GM19328 (cell line): ENCODE results near the gene ANKRD16.

Experiments used
- ATAC-seq: cut with Tn5 transposase; IDR thresholded peaks from one replicate; pipeline ENCODE4 v1.9.1; 2021; ENCODE audit warnings: mild to moderate bottlenecking, moderate library complexity; ENCODE audit not compliant: unreplicated experiment

Gene ANKRD16

DNA sequence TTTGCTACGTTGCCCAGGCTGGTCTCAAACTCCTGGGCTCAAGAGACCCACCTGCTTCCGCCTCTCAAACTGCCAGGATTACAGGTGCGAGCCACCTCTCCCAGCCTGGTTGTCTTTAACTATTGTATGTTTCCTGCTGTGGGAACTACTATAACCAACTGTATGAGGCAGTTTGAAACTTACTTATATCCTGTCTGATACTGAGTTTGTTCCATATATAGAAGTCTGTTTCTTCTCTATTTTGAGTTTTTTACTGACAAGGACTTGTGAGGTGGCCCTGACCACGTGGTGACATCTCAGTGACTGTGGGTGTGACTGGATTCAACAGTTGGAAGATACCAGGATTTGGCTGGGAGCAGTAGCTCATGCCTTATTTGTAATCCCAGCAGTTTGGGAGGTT is 14.5 kb upstream of the ANKRD16 start:
- peak; percentile 94 for ATAC-seq

DNA sequence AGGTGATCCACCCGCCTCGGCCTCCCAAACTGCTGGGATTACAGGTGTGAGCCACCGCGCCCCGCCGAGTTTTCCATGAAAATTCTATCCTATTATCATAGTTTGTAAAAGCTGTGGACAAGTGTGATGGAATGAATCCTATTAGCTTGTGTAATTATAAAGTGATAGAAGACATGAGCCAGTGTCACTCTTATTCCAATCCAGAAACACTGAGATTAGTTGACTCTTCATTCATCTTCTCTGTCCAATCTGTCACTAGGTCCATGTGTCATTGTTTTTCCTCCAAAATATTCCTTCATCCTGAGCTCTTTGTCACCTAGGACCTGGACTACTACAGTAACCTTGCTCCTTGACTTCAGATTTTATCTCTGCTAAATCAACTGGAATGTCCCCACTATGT is 13.9 kb upstream of the ANKRD16 start:
- no peak for ATAC-seq

DNA sequence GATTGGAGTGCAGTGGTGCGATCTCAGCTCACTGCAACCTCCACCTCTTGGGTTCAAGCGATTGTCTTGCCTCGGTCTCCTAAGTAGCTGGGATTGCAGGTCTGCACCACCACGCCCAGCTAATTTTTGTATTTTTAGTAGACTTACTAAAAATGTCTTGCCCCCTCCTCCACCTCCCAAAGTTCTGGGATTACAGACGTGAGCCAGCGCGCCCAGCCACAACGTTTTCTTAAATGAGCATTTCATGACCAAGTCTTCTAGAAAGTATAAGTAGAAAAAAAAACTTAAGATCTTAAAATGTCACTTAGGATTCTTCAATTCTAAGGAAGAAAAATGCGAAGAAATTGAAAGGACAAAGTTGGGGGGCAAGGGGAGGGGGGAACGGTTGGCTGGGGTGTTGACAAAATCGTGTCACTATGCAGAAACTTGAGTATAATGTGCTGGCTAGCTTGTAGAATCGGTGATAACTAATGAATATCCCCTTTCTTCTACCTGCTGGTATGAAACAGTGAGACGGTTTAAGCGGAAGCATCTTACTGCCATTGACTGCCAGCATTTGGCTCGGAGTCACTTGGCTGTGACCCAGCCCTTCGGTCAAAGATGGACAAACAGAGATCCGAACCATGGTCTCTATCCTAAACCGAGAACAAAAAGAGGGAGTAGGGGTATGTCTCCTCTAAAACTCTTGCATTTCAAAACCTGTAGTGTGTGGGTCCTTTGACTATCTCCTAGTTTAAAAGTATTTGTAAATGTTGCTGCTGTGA is 13.0 kb upstream of the ANKRD16 start:
- no peak for ATAC-seq

DNA sequence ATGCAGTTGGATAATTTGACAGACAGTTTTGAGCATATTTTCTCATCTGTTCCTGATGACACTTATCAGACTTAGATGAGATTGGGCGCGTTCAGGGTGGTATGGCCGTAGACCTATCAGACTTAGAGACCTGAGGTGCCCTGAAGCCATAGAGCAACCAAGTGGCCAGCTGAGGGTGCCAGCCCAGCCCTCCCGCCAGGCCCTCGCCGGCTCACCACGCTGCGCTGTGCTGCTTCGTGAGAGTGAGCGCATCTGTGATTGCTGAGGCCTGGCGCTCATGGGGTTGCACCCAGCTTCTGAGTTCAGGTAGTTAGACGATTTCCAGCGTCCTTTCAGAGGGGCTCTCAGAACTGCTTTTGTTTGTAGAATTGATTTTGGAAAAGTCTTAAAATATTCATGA is 10.6 kb upstream of the ANKRD16 start:
- ATAC-seq: no peak

DNA sequence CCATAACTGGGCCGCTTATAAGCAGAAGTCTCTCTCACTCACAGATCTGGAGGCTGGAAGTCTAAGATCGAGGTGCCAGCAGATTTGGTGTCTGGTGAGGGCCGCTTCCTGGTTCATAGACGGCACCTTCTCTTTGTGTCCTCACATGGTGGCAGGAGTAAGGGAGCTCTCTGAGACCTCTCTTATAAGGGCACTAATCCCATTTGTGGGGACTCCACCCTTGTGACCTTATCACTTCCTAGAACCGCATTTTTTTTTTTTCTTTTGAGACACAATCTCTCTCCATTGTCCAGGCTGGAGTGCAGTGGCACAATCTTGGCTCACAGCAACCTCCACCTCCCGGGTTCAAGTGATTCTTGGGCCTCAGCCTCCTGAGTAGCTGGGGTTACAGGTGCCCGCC is 8.5 kb upstream of the ANKRD16 start:
- ATAC-seq: no peak

DNA sequence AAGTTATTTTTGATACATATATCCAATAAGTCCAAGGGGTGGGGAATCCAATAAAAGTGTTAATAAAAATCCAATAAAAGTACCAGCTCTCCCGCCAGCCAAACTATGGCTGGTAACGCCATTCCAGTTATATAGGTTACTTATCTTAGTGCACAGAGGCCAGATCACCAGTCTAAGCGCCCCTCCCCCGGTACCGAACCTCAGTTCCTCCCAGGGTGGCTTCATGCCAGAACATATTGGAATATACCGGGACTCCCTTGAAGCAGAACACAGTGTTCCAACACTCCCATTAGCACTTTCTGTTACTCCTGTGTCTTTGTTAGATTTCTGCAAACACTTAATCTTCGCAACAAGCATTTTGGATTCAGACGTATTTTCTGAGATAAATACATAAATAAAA is 7.8 kb upstream of the ANKRD16 start:
- no peak for ATAC-seq

DNA sequence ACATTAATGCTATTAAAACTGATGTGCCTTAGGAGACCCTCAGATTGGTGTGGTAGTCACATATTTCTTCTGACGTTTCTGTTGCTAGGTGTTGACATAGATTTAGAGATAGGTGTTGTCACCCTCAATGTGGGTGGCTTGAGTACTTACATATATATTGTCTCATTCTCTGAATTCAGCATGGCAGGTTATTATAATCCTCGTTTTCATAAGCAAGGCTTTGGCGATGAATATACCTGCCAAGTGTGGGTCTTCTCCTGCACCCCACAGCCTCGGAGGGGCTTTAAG is 7.3 kb upstream of the ANKRD16 start:
- ATAC-seq: no peak

DNA sequence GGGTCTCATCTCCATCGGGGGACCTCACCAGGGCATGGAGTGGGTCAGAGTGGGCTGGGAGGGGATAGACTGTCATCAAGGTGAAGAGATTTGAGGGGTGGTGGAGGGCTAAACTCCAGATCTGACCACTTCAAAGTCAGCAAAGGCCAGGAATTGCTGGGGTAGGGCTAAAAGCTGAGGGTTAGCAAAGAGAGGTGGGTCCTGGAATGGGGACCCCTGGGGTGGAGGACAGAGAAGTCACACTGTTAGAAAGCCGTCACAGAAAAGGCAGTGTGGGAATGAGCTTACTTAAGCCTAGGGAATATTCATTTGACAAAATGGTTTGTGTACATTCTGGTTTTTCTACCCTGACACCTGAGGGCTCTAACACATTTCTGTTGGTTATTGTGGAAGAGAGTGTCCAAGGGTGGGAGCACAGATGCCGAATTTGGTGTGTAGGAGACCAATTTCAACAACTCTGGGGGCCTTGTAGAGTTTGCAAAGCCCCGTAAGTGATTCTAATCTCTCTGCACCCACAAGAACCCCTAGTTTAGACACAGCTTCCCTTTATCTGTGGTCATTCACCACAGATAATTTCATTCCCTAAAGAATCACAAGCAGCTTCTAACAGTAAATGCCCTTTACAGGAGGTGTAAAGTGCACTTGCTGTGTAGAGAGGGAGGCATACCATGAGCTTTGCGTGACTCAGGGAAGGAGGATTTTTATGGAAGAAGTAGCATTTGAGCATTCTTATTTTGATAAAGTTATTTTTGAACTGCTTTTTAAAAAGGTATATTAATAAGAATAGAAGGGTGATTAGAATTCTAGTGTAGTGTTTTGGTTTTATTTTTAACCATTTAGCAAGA is 6.7 kb upstream of the ANKRD16 start:
- ATAC-seq: no peak

DNA sequence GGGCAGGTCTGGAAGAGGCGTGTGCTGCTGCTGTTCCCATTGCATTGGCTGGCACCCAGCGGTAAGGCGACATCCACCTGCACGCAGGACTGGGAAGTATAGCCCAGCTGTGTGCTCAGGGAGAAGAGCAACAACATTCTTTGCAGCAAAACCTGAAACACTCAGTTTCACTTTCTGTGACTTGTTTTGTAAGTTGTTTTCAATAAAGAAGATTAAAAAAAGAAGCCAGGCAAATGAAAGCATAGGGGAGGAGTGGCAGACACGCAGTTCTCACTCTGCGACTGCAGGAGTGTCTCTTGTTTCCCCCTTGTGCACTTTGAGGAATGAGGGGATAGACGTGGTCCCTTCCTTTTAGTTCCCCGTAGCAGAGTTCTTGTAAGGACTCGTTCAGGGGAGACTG is 6.1 kb upstream of the ANKRD16 start:
- peak; percentile 55 for ATAC-seq

DNA sequence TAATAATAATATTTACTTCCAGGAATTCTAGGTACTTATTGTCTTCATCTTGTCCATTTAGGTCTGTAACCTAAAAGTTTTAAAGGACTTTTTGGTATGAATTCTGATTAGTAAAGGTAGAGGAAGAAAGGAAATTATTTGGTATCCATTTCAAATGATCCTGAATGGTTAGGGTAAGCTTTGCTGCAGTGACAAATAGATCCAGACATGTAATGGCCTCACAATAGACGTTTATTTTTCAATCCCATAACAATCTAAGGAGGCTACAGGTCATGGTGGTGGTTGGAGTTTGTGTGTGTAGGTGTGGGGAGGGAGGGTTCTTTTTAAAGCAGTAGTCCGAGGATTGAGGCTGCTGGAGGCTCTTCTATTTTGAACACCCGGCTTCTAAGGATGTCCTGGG is 5.7 kb upstream of the ANKRD16 start:
- peak; percentile 9 for ATAC-seq

DNA sequence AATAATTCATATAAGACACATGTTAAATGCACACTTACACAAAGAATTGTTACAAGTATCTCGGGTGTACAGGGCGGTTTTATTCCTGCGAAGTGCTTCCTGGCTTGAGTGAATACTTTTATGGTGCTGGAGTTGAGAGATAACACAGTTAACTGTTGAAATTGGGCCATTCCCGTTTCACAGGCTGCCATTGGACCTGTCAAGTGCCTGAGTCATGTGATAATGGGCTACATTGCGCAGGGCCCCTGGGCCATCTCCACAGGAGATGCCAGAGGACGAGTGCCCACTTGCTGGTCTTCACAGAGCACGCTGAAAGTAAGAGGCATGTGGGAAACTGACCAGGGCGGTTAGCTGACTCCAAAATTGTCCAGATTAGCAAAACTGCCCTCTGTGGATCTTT is 5.2 kb upstream of the ANKRD16 start:
- ATAC-seq: no peak

DNA sequence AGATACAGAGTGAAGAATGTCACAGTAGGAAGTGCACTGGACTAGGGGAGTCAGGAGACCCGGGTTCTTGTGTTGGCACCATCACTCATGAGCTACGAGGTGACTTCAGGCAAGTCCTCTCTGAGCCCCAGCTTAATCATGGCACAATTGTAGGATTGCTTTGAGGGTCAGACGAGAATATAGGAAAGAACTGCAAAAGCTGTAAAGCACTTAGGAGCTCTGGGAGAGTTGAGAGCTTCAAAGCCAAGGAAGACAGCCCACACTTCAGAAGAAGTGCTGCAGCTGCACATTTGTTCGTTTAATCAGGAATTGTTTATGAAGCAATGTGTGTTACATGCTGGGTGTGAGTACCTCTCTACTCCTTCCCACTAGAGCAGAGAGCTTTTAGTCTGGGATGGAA is 4.7 kb upstream of the ANKRD16 start:
- no peak for ATAC-seq

DNA sequence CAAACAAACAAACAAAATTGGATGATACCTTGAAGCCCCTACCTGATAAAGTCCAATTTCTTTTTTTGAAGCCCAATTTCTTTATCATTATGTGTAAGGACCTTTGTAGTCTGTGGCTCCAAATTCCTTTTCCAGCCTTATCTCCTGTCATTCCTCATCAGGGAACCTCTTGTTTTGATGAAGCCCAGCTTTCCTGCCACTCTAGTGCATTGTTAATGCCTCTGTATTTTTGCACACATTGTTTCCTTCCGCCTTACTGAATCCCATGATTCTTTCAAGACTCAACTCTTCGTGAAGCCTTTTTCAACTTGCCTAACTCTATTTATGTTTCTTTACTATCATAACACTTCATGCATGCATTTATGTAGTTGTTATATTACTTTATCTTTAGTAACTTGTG is 3.6 kb upstream of the ANKRD16 start:
- ATAC-seq: no peak

DNA sequence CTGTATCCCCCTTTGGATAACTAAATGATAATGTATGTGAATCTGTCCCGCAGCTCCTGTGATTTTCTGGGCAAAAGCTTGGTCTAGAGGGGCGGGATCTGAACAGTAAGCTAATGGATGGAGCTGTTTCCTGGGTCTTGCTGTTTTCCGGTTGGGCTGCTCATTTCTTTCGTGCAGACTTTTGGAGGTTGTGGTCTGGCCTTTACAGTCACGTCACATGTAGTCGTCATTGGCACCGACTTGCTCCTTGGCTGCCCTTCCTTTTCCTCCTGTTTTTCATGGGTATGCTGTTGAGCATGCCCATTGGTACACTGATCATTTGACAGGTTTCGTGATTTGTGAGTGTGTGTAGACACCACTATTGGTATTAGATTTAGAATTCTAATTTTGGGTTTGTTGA is 2.3 kb upstream of the ANKRD16 start:
- ATAC-seq: no peak

DNA sequence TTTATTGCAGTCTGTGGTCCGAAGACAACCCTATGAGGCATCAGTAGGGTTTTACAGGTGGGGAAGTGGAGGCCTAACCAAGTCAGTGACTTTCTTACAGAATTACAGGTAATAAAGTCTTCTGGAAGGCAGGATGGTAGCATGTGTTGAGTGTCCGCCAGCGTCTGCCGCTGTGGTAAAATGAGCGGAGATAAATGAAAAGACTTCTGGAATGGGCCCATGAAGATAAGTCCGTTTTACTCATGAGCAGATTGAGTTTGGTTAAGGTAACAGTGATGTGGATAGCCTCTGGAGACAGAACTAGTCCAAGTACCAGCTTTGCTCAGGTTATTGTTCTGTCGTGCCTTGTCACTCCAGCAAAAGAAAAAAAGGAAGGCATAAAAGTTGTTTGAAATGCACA is 1.3 kb upstream of the ANKRD16 start:
- ATAC-seq: no peak

DNA sequence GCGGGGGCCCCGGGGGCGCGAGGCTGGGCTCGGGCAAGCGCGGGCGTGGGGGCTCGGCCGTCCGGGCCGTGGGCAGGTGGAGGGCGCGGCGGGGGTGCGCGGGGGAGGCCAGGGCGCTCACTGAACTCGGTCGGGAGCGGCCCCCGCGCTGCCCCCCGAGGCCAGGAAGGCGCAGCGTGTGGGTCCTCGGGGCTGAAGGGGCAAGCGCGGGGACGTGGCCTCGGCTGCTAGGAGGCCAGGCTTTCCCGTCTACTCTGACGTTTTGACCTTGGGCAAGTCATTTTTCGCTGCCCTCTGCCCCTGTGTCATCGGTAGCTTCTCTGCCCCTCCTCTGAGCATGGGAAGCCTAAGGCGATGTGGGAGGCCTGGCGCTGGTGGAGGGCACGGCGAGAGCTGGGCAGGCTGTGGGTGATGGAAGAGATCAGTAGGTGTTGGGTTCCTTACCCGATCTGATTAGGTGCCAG is 791 bp upstream of the ANKRD16 start:
- peak; percentile 2 for ATAC-seq

DNA sequence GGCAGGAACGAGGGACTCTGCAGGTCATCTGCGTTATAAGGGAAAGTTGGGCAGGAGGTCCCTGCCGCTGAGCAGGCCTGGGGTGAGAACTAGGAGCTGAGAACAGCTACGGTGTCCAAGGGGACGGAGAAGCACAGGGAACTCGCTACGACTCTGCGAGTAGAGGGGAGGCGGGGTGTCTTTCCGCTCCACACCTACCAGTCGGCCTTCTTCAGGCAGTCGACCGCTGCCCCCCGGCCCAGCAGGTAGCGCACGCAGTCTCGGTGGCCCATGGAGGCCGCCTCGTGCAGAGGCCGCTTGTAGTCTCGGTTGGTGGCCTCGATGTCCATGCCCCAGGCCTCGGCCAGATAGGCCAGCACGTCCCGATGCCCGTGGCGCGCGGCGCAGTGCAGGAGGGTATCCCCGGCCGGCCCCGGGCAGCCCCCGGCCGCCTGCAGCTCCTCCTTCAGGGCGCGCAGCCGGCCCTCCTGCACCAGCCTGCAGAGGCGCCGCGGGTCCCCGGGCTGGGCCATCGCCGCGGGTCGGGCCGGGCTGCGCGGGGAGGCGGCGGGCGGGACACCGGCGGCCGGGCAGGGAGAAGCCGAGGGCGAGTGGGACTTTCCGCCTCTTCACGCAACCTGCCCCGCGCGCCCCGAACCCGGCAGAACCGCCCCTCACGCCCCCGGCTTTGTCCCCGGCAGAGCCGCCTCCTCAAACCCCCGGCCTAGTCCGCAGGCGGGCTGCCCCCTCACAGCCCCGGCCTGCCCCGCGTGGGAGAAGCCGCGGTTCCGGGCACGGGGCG is 660 bp downstream of the ANKRD16 start:
- peak; percentile 22 for ATAC-seq

DNA sequence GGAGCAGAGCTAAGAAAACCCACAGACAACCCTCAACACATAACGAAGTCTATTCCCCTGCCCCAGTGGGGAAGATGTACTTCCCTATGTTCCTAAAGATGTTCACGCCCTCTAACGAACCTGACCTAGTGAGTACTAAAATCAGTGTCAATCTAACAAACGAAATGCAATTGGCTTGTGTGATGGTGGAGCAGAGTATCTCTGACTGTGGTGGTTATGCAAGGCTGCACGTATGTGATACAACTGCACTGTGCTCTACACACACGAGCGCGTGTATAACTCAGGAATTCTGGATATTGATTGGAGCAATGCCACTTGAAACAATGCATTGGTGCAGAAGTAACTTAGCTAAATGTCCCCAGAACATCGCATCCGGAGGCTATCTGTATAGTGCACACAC is 1.3 kb downstream of the ANKRD16 start:
- no peak for ATAC-seq

DNA sequence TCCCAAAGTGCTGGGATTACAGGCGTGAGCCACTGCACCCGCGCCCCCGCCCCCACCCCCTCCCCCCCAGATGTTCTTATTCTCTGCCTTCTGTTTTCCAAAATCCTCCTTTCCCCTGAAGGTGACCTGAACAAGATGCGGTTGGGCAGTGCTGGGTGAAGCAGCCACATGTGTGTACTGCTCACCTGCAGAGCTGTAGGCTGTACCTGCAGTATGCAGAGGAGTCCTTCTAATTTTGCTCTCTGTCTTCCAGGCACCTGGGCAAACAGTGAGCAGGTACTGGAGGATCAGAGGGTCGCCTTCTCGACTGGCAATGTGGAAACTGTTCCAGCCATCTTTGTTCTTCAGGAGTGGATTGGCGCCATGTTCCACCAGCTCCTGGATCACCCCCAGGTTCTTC is 2.1 kb downstream of the ANKRD16 start:
- no peak for ATAC-seq

DNA sequence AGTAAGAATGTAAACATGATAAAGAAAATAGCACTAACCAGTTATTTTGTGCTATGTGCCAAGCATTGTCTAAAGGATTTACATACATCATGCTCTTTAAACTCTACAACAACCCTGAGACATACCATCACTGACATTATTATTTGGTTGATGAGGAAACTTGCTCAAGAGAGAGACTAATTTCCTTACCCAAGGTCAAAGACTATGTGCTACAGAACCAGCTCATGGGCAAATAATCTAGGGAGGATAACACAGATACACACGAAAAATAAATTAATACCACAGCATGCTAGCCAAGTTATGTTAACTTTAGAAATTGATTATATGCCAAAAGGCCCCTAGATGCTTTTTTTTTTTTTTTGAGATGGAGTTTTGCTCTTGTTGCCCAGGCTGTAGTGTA is 2.7 kb downstream of the ANKRD16 start:
- no peak for ATAC-seq

DNA sequence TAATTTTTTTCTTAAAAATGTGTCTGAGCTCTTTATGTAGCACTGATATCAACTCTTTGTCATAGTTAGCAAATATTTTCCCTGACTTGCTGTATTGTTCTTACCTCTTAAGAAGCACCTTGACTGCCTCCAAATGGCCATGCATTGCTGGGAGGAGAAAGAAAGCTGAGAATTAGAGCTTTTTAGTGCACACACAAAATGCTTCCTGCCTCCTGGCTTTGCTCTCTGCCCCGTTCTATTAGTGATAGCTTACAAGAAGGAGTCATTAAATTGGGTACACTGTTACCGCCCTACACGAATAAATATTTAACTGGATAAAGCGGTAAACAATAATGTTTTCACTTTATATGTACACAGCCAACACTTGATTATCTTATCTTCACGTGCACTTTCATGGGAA is 4.1 kb downstream of the ANKRD16 start:
- no peak for ATAC-seq

DNA sequence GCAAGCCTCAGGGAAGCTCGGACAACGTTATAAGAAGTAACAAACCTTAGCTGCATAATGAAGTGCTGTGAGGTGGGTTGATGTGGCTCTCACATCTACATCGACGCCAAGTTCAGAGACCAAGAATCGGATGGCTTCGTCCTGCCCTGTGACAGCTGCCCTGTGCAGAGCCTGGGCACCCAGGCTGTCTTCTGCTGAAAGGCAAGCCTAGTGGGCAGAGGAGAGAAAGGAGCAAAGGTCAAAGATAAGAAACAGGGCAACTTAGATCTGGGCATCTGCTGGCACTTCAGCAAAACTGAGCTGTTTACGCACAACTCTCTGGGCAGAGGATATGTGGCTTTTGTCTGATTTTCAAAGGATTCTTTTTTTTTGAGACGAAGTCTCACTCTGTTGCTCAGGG is 6.7 kb downstream of the ANKRD16 start:
- no peak for ATAC-seq
